Measurements from ENCODE around the gene ZSWIM4. TPM values are rescaled to one million over a fixed set of nuclear protein-coding genes. Genes with fewer than 3 reads are reported as not detected.

ZSWIM4 gene
- polyA plus RNA-seq, 1 of the 3 experiments (the other 2 are of a cell fraction): 4.7 TPM

- TF ChIP-seq, protein P1, sequence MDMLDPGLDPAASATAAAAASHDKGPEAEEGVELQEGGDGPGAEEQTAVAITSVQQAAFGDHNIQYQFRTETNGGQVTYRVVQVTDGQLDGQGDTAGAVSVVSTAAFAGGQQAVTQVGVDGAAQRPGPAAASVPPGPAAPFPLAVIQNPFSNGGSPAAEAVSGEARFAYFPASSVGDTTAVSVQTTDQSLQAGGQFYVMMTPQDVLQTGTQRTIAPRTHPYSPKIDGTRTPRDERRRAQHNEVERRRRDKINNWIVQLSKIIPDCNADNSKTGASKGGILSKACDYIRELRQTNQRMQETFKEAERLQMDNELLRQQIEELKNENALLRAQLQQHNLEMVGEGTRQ (IDR thresholded peaks at IDR 0.05; ENCODE audit: borderline replicate concordance, low read depth, low read length): no peak
- TF ChIP-seq NRF1 (IDR thresholded peaks at IDR 0.05; ENCODE audit: low read depth, low read length) (no peak), RCOR1 (IDR thresholded peaks at IDR 0.05; ENCODE audit: low read length) (peak; percentile 65), FOXM1 (IDR thresholded peaks at IDR 0.05; ENCODE audit: low read depth) (no peak), YY1 (IDR thresholded peaks at IDR 0.05; ENCODE audit: low read depth) (no peak), USF1 (IDR thresholded peaks at IDR 0.05; ENCODE audit: borderline replicate concordance, low read depth) (no peak), CHD2 (IDR thresholded peaks at IDR 0.05; ENCODE audit: low read length, partially characterized antibody) (peak; percentile 44), CTCF (IDR thresholded peaks at IDR 0.05) (peak; percentile 98), TCF12 (IDR thresholded peaks at IDR 0.05) (peak; percentile 56; the same call in 1 of the 2 replicates), PBX3 (IDR thresholded peaks at IDR 0.05) (peak; percentile 40), ELF1 (IDR thresholded peaks at IDR 0.05) (0 out of 2 replicates have a peak, but pooled peaks have one; percentile 18), EZH2phosphoT487 (IDR thresholded peaks at IDR 0.05; ENCODE audit: borderline replicate concordance, low read depth) (no peak), NFIC (IDR thresholded peaks at IDR 0.05; ENCODE audit: borderline replicate concordance) (no peak), FOSL2 (IDR thresholded peaks at IDR 0.05; ENCODE audit: borderline replicate concordance, low read depth) (peak; percentile 97), POLR2AphosphoS5 (IDR thresholded peaks at IDR 0.05; ENCODE audit: low read depth, low read length) (peak; percentile 47; the same call in 1 of the 2 replicates), SIN3A (IDR thresholded peaks at IDR 0.05; ENCODE audit: borderline replicate concordance, low read depth, low read length) (peak; percentile 74), TAF1 (IDR thresholded peaks at IDR 0.05; ENCODE audit: borderline replicate concordance, low read depth, low read length) (peak; percentile 59; the same call in 1 of the 2 replicates), MXI1 (IDR thresholded peaks at IDR 0.05; ENCODE audit: low read depth, low read length) (peak; percentile 44; the same call in 1 of the 2 replicates), RAD21 (IDR thresholded peaks at IDR 0.05; ENCODE audit: low read length) (peak; percentile 97), RFX5 (IDR thresholded peaks at IDR 0.05; ENCODE audit: low read length) (no peak)
- TF ChIP-seq, protein P2, sequence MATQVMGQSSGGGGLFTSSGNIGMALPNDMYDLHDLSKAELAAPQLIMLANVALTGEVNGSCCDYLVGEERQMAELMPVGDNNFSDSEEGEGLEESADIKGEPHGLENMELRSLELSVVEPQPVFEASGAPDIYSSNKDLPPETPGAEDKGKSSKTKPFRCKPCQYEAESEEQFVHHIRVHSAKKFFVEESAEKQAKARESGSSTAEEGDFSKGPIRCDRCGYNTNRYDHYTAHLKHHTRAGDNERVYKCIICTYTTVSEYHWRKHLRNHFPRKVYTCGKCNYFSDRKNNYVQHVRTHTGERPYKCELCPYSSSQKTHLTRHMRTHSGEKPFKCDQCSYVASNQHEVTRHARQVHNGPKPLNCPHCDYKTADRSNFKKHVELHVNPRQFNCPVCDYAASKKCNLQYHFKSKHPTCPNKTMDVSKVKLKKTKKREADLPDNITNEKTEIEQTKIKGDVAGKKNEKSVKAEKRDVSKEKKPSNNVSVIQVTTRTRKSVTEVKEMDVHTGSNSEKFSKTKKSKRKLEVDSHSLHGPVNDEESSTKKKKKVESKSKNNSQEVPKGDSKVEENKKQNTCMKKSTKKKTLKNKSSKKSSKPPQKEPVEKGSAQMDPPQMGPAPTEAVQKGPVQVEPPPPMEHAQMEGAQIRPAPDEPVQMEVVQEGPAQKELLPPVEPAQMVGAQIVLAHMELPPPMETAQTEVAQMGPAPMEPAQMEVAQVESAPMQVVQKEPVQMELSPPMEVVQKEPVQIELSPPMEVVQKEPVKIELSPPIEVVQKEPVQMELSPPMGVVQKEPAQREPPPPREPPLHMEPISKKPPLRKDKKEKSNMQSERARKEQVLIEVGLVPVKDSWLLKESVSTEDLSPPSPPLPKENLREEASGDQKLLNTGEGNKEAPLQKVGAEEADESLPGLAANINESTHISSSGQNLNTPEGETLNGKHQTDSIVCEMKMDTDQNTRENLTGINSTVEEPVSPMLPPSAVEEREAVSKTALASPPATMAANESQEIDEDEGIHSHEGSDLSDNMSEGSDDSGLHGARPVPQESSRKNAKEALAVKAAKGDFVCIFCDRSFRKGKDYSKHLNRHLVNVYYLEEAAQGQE (IDR thresholded peaks at IDR 0.05; ENCODE audit: low read depth, low read length): 0 out of 2 replicates have a peak, but pooled peaks have one; percentile 22
These were observed 85.1 kb downstream of the ZSWIM4 start (continued) for GRCh38 chr19:13880059-13881043.

Measured in SK-N-SH (cell line).